HepG2 (cell line): ENCODE results near the gene PXDC1. TPM values are rescaled to one million over a fixed set of nuclear protein-coding genes. Genes with fewer than 3 reads are reported as not detected.

Experiments used
- FOXA3 ChIP-seq: IDR thresholded peaks from 2 replicates; pipeline ENCODE4 v1.6.1; 2016; ENCODE audit warnings: missing genetic modification reagents, missing compliant biosample characterization
- HOXA9 ChIP-seq: sonication (generic); formaldehyde crosslinking; IDR thresholded peaks from 2 replicates; pipeline ENCODE4 v1.8.1; 2022; ENCODE audit warnings: missing genetic modification reagents, mild to moderate bottlenecking, moderate library complexity, borderline replicate concordance
- HOXD1 ChIP-seq: sonication (generic); formaldehyde crosslinking; IDR thresholded peaks from 2 replicates; pipeline ENCODE4 v1.5.0; 2020; ENCODE audit warnings: missing genetic modification reagents
- MTERF4 ChIP-seq: sonication (generic); formaldehyde crosslinking; IDR thresholded peaks from 2 replicates; pipeline ENCODE4 v1.8.0; 2023; ENCODE audit warnings: mild to moderate bottlenecking, missing genetic modification reagents
- PBX3 ChIP-seq: sonication (generic); formaldehyde crosslinking; IDR thresholded peaks from 2 replicates; pipeline ENCODE4 v1.8.1; 2023; ENCODE audit warnings: missing genetic modification reagents, inconsistent platforms, borderline replicate concordance
- RXRB ChIP-seq: IDR thresholded peaks from 2 replicates; pipeline ENCODE4 v1.6.1; 2016; ENCODE audit warnings: borderline replicate concordance, missing genetic modification reagents, missing compliant biosample characterization
- SNAPC4 ChIP-seq: sonication (generic); formaldehyde crosslinking; IDR thresholded peaks from 2 replicates; pipeline ENCODE4 v1.4.0; 2020; ENCODE audit warnings: mild to moderate bottlenecking, missing genetic modification reagents
- SNRNP70 ChIP-seq: fragments of 200-400 bp; formaldehyde crosslinking; IDR thresholded peaks from 2 replicates; pipeline ENCODE4 v1.6.1; 2017; ENCODE audit warnings: mild to moderate bottlenecking, low read depth, low read length, moderate library complexity
- SOX5 ChIP-seq: IDR thresholded peaks from 2 replicates; pipeline ENCODE4 v1.6.1; 2016; ENCODE audit warnings: borderline replicate concordance
- ZBTB20 ChIP-seq: sonication (generic); formaldehyde crosslinking; IDR thresholded peaks from 2 replicates; pipeline ENCODE4 v1.8.1; 2023; ENCODE audit warnings: missing genetic modification reagents, low read depth, mild to moderate bottlenecking, borderline replicate concordance
- ZNF260 ChIP-seq: sonication (generic); formaldehyde crosslinking; IDR thresholded peaks from 2 replicates; pipeline ENCODE4 v1.4.0; 2020; ENCODE audit warnings: missing genetic modification reagents, low read depth, mild to moderate bottlenecking, borderline replicate concordance
- ZNF280D ChIP-seq: sonication (generic); formaldehyde crosslinking; IDR thresholded peaks from 2 replicates; pipeline ENCODE4 v1.5.1; 2020; ENCODE audit warnings: mild to moderate bottlenecking, missing genetic modification reagents
- ZNF83 ChIP-seq: sonication (generic); formaldehyde crosslinking; IDR thresholded peaks from 2 replicates; pipeline ENCODE4 v1.4.0; 2020; ENCODE audit warnings: missing genetic modification reagents, mild to moderate bottlenecking, borderline replicate concordance
- polyA plus RNA-seq, 8 experiments: library from polyadenylated mRNA; depleted of rRNA in 3 of 8; stranded (reverse) in 7 of 8; unstranded in 1 of 8; fragments of >200 nt; fragmentation: Illumina TruSeq in 4 of 8; extraction: Trizol in 4 of 8; gene quantifications; 2 replicates each; pipeline versions ENCODE4 v1.2.1 to v1.2.3, GENCODE V29; 2011 to 2016; ENCODE audit warnings: low read depth in 4 of 8, missing spikeins in 1 of 8, mixed read lengths in 1 of 8; ENCODE audit not compliant: insufficient read depth in 1 of 8
- total RNA-seq, 5 experiments: library from RNA; depleted of rRNA; stranded (reverse); fragments of >200 nt; fragmentation: Illumina TruSeq; extraction: Trizol; gene quantifications; 2 replicates each; pipeline ENCODE4 v1.2.3, GENCODE V29; 2016; ENCODE audit warnings: low read depth in 1 of 5
- TF ChIP-seq, protein P1 (sequence below): sonication (generic); formaldehyde crosslinking; IDR thresholded peaks from 2 replicates; pipeline ENCODE4 v1.4.0; 2020; ENCODE audit warnings: missing genetic modification reagents, low read depth, mild to moderate bottlenecking, borderline replicate concordance
- TF ChIP-seq, protein P2 (sequence below): sonication (generic); formaldehyde crosslinking; IDR thresholded peaks from 2 replicates; pipeline ENCODE4 v1.4.0; 2020; ENCODE audit warnings: missing genetic modification reagents; ENCODE audit errors: not compliant biosample characterization

The PXDC1 gene
- total and polyA plus RNA-seq, 2 of the 13 experiments (the other 11 are each of a cell fraction or from before 2014, with no cell fraction given), result 32.4 to 34.7 TPM

- TF ChIP-seq, protein P1, sequence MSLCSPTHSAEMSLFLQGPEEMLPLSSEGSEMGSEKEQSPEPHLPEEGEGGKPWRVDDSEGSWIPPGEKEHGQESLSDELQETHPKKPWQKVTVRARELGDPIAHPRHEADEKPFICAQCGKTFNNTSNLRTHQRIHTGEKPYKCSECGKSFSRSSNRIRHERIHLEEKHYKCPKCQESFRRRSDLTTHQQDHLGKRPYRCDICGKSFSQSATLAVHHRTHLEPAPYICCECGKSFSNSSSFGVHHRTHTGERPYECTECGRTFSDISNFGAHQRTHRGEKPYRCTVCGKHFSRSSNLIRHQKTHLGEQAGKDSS, result 0 out of 2 replicates have a peak, but pooled peaks have one; percentile 36
- TF ChIP-seq HOXD1 (CRISPR knock-in tag), result no peak
- no peak for TF ChIP-seq HOXA9
- no peak for TF ChIP-seq ZNF83 (CRISPR knock-in tag)
- no peak for TF ChIP-seq SNAPC4
- no peak for TF ChIP-seq ZNF280D (CRISPR knock-in tag)
- no peak for TF ChIP-seq MTERF4 (CRISPR knock-in tag)
- TF ChIP-seq, protein P2, sequence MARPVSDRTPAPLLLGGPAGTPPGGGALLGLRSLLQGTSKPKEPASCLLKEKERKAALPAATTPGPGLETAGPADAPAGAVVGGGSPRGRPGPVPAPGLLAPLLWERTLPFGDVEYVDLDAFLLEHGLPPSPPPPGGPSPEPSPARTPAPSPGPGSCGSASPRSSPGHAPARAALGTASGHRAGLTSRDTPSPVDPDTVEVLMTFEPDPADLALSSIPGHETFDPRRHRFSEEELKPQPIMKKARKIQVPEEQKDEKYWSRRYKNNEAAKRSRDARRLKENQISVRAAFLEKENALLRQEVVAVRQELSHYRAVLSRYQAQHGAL (CRISPR knock-in tag), result no peak
- TF ChIP-seq SNRNP70, result no peak
- TF ChIP-seq ZBTB20 (CRISPR knock-in tag), result no peak
- no peak for TF ChIP-seq ZNF260 (CRISPR knock-in tag)
- peak; percentile 30; the same call in 1 of the 2 replicates for TF ChIP-seq RXRB (CRISPR knock-in tag)
- no peak for TF ChIP-seq PBX3
- peak; percentile 74; the same call in 1 of the 2 replicates for TF ChIP-seq SOX5
- TF ChIP-seq FOXA3, result 0 out of 2 replicates have a peak, but pooled peaks have one; percentile 9
Observed at GRCh38 chr6:3800850-3801591, 49.5 kb upstream of the PXDC1 start (continued).
